KMS-11 (cell line): ENCODE results near the gene UBTF.

Experiments
- H2AFZ ChIP-seq: fragments of 200-600 bp; sonication (generic); 2 replicates; pipeline ENCODE4 v1.6.1; 2016; ENCODE audit warnings: antibody characterized with exemption, mixed run types, low read depth
- H3K27ac ChIP-seq: fragments of 200-600 bp; sonication (generic); 2 replicates; pipeline ENCODE4 v1.6.1; 2016; ENCODE audit warnings: mild to moderate bottlenecking, mixed run types
- H3K27me3 ChIP-seq: fragments of 200-600 bp; sonication (generic); 2 replicates; pipeline ENCODE4 v1.6.1; 2017; ENCODE audit warnings: mild to moderate bottlenecking, low read depth, mixed run types, moderate library complexity; ENCODE audit not compliant: insufficient read depth
- H3K36me3 ChIP-seq: fragments of 200-600 bp; sonication (generic); 2 replicates; pipeline ENCODE4 v1.6.1; 2017; ENCODE audit warnings: mild to moderate bottlenecking, mixed run types; ENCODE audit not compliant: insufficient read depth
- H3K4me1 ChIP-seq: fragments of 200-600 bp; sonication (generic); 2 replicates; pipeline ENCODE4 v1.6.1; 2016; ENCODE audit warnings: mild to moderate bottlenecking, low read depth, mixed run types; ENCODE audit not compliant: poor library complexity, severe bottlenecking
- H3K4me2 ChIP-seq: fragments of 200-600 bp; sonication (generic); 2 replicates; pipeline ENCODE4 v1.7.0; 2016; ENCODE audit warnings: mild to moderate bottlenecking, mixed run types
- H3K4me3 ChIP-seq: fragments of 200-600 bp; sonication (generic); IDR thresholded peaks from 2 replicates; pipeline ENCODE4 v1.6.1; 2017; ENCODE audit warnings: low read depth, low read length, mixed read lengths; ENCODE audit not compliant: insufficient read depth
- H3K79me2 ChIP-seq: fragments of 200-600 bp; sonication (generic); 2 replicates; pipeline ENCODE4 v1.6.1; 2016; ENCODE audit warnings: low read depth, mixed run types; ENCODE audit not compliant: insufficient read depth
- H3K9ac ChIP-seq: fragments of 200-600 bp; sonication (generic); 2 replicates; pipeline ENCODE4 v1.6.1; 2016; ENCODE audit warnings: mild to moderate bottlenecking, mixed run types
- H4K20me1 ChIP-seq: fragments of 200-600 bp; sonication (generic); 2 replicates; pipeline ENCODE4 v1.6.1; 2016; ENCODE audit warnings: mild to moderate bottlenecking, mixed run types; ENCODE audit not compliant: insufficient read depth
- CTCF ChIP-seq: fragments of 200-600 bp; sonication (generic); conservative IDR thresholded peaks from 2 replicates; pipeline ENCODE4 v1.6.1; 2017; ENCODE audit warnings: low read depth, mild to moderate bottlenecking, antibody characterized with exemption, low read length, moderate library complexity, mixed read lengths

UBTF gene

DNA sequence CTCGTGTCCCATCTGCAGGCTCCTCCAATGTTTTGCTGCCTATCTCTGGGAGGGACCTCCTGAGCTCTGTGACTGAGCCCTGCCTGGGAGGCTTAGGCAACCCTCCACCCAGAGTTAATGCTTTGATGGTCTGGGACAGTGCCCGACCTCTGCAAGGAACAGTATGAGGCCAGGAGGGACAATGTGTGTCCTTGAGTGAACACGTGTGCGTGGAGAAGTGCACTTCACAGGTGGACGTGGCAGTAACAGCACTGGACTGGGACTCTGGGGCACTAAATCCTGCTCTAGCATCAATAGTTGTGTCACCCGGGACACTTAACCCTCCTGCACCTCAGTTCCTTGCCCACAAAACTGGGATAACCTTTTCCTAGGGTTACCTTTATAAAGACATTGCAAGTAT lies 4.6 kb downstream of the UBTF start:
- Histone ChIP-seq H3K27me3 (no peaks in the 10 kb centered on the region), H4K20me1 (no peaks in the 10 kb centered on the region), H3K36me3 (peaks cover 9% of the 10 kb centered on the region; the same call in 1 of the 2 replicates), H3K4me1 (peaks cover 28% of the 10 kb centered on the region), H3K4me3 (no peak overlapping the region), H3K27ac (no peak overlapping the region), H3K9ac (no peak overlapping the region), H3K79me2 (peaks cover 25% of the 10 kb centered on the region), H3K4me2 (no peak overlapping the region), H2AFZ (no peak overlapping the region)
- no peak for TF ChIP-seq CTCF

DNA sequence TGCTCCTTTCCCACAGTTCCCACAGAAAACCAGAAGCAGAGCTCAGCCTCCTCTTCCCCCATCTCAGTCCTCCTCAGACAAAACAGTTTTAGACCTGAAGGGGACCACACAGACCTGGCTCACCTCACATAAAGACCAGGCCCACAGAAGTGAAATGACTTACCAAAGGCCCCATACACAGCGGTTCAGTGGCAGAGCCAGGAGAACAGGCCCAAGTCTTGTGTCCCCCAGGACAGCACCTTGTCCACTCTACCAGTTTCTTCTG lies 5.3 kb downstream of the UBTF start:
- peaks cover 36% of the 10 kb centered on the region for H3K4me1 ChIP-seq
- no peak overlapping the region for H3K4me3 ChIP-seq
- H2AFZ ChIP-seq, result no peak overlapping the region
- H3K36me3 ChIP-seq, result peaks cover 9% of the 10 kb centered on the region; the same call in 1 of the 2 replicates
- no peaks in the 10 kb centered on the region for H3K27me3 ChIP-seq
- H3K27ac ChIP-seq, result no peak overlapping the region
- no peak for TF ChIP-seq CTCF
- H4K20me1 ChIP-seq, result no peaks in the 10 kb centered on the region
- no peak overlapping the region for H3K9ac ChIP-seq
- peaks cover 25% of the 10 kb centered on the region for H3K79me2 ChIP-seq
- no peak overlapping the region for H3K4me2 ChIP-seq

DNA sequence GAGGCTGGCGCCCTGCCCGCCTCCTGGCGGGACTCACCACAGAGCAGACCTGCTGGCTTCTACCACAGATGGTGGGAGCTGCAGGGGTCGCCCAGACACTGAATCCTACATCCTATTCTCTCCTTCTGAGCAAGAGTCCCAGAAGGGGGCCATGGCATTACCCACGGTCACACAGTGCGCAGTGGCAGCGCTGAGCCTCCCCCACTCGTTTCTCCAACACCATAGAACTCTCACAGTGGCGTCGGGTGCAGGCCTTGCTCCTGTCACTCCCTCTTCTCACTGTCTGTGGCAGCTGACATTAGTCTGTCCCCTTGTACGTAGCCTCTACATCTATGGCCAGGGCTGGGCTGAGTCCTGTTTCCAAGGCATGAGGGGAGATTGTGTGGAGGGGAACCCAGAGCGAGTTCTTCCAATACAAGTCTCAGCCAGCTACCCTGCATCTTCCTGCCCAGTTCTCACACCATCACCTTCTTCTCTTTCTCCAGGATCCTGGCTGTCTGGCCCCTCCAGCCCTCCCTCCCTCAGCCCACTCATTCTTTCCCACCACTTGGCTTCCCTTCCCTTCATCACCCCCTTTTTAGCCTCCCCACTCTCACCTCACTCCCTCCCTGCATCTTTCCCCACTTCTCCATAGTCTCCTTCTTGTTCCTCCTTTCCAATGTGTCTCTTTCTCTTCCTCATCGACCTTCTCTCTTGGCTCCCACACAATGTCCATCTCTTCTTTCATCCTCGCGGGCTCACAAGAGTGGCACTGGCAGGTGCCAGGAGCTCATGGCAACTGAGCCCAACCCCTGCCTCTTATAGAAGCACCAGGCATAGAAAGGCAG lies 5.9 kb downstream of the UBTF start:
- H2AFZ ChIP-seq, result no peak overlapping the region
- H3K79me2 ChIP-seq, result peaks cover 25% of the 10 kb centered on the region
- TF ChIP-seq CTCF, result no peak
- no peaks in the 10 kb centered on the region for H4K20me1 ChIP-seq
- no peak overlapping the region for H3K4me3 ChIP-seq
- H3K27ac ChIP-seq, result no peak overlapping the region
- H3K27me3 ChIP-seq, result no peaks in the 10 kb centered on the region
- no peak overlapping the region for H3K4me2 ChIP-seq
- peaks cover 9% of the 10 kb centered on the region; the same call in 1 of the 2 replicates for H3K36me3 ChIP-seq
- H3K9ac ChIP-seq, result no peak overlapping the region
- H3K4me1 ChIP-seq, result peaks cover 37% of the 10 kb centered on the region

- no peak for TF ChIP-seq CTCF
- no peak overlapping the region for H2AFZ ChIP-seq
- no peak overlapping the region for H3K4me2 ChIP-seq
- peaks cover 37% of the 10 kb centered on the region for H3K4me1 ChIP-seq
- no peak overlapping the region for H3K9ac ChIP-seq
- no peaks in the 10 kb centered on the region for H4K20me1 ChIP-seq
- H3K27ac ChIP-seq, result no peak overlapping the region
- peaks cover 20% of the 10 kb centered on the region for H3K79me2 ChIP-seq
- peaks cover 9% of the 10 kb centered on the region; the same call in 1 of the 2 replicates for H3K36me3 ChIP-seq
- no peaks in the 10 kb centered on the region for H3K27me3 ChIP-seq
- H3K4me3 ChIP-seq, result no peak overlapping the region
These were observed 6.7 kb downstream of the UBTF start for GRCh38 chr17:44212507-44213402.
